Parathyroid adenoma (tissue), 2 donors: ENCODE data around the gene AP2A2.

Experiments used
- H2AFZ ChIP-seq: fragments of 300-600 bp; sonication (generic); one replicate; pipeline ENCODE4 v1.7.0; 2017; ENCODE audit warnings: antibody characterized with exemption, mild to moderate bottlenecking
- H3K27ac ChIP-seq: fragments of 300-600 bp; sonication (generic); one replicate; pipeline ENCODE4 v1.7.0; 2017
- H3K27me3 ChIP-seq: fragments of 300-600 bp; sonication (generic); one replicate; pipeline ENCODE4 v1.7.0; 2017; ENCODE audit warnings: low read length; ENCODE audit not compliant: control insufficient read depth, insufficient read depth
- H3K36me3 ChIP-seq: fragments of 300-600 bp; sonication (generic); one replicate; pipeline ENCODE4 v1.7.0; 2017; ENCODE audit warnings: low read length; ENCODE audit not compliant: control insufficient read depth, insufficient read depth
- H3K4me1 ChIP-seq: fragments of 300-600 bp; sonication (generic); one replicate; pipeline ENCODE4 v1.7.0; 2017; ENCODE audit warnings: control low read depth
- H3K4me2 ChIP-seq: fragments of 300-600 bp; sonication (generic); one replicate; pipeline ENCODE4 v1.7.0; 2017; ENCODE audit warnings: low read length
- H3K4me3 ChIP-seq: fragments of 300-600 bp; sonication (generic); one replicate; pipeline ENCODE4 v1.7.0; 2017; ENCODE audit warnings: low read depth, low read length
- H3K79me2 ChIP-seq: fragments of 300-600 bp; sonication (generic); one replicate; pipeline ENCODE4 v1.7.0; 2017; ENCODE audit warnings: control low read depth
- H3K9ac ChIP-seq: fragments of 300-600 bp; sonication (generic); one replicate; pipeline ENCODE4 v1.7.0; 2017; ENCODE audit warnings: mild to moderate bottlenecking
- H3K9me3 ChIP-seq: fragments of 300-600 bp; sonication (generic); one replicate; pipeline ENCODE4 v1.7.0; 2017; ENCODE audit warnings: low read length; ENCODE audit not compliant: control insufficient read depth
- TF ChIP-seq, protein P1 (sequence below): fragments of 300-600 bp; sonication (generic); IDR thresholded peaks from one replicate; pipeline ENCODE4 v1.7.0; 2017; ENCODE audit warnings: antibody characterized with exemption, mild to moderate bottlenecking
- donor health status: primary hyperparathyroidism.

The AP2A2 gene

DNA sequence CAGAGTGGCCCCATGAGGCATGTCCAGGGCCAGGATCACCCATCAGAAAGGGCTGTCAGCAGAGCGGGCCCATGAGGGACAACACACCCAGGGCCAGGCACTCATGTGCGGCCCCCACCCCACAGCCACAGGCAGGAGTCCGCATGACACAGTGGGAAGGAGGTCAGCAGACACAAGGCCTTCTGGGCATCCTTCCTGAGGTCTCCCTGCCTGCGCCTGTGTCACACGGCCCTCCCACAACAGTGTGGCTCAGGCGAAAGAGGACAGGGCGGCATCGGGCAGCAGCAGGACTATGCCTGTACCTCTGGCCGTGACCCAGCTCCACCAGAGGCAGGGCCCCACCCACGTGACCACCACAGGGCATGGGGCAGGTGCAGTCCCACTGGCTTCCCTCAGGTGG lies 42.1 kb upstream of the AP2A2 start:
- Histone ChIP-seq H2AFZ (no peak overlapping the region), H3K79me2 (no peaks in the 10 kb centered on the region), H3K27me3 (no peaks in the 10 kb centered on the region), H3K4me2 (no peak overlapping the region), H3K4me1 (no peaks in the 10 kb centered on the region), H3K36me3 (no peaks in the 10 kb centered on the region), H3K9me3 (no peaks in the 10 kb centered on the region), H3K27ac (no peak overlapping the region), H3K9ac (no peak overlapping the region), H3K4me3 (no peak overlapping the region)
- TF ChIP-seq, protein P1, sequence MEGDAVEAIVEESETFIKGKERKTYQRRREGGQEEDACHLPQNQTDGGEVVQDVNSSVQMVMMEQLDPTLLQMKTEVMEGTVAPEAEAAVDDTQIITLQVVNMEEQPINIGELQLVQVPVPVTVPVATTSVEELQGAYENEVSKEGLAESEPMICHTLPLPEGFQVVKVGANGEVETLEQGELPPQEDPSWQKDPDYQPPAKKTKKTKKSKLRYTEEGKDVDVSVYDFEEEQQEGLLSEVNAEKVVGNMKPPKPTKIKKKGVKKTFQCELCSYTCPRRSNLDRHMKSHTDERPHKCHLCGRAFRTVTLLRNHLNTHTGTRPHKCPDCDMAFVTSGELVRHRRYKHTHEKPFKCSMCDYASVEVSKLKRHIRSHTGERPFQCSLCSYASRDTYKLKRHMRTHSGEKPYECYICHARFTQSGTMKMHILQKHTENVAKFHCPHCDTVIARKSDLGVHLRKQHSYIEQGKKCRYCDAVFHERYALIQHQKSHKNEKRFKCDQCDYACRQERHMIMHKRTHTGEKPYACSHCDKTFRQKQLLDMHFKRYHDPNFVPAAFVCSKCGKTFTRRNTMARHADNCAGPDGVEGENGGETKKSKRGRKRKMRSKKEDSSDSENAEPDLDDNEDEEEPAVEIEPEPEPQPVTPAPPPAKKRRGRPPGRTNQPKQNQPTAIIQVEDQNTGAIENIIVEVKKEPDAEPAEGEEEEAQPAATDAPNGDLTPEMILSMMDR, result no peak

- Histone ChIP-seq H3K4me3 (no peak overlapping the region), H3K36me3 (no peaks in the 10 kb centered on the region), H3K9ac (no peak overlapping the region), H3K79me2 (no peaks in the 10 kb centered on the region), H3K27ac (no peak overlapping the region), H3K4me2 (no peak overlapping the region), H3K4me1 (no peaks in the 10 kb centered on the region), H2AFZ (no peak overlapping the region), H3K9me3 (no peaks in the 10 kb centered on the region), H3K27me3 (no peaks in the 10 kb centered on the region)
- TF ChIP-seq, protein P1, result no peak
These were observed 41.0 kb upstream of the AP2A2 start for GRCh38 chr11:884578-885070.

- Histone ChIP-seq H3K9me3 (no peaks in the 10 kb centered on the region), H3K27ac (no peak overlapping the region), H3K9ac (no peak overlapping the region), H3K4me3 (no peak overlapping the region), H3K79me2 (no peaks in the 10 kb centered on the region), H3K27me3 (no peaks in the 10 kb centered on the region), H2AFZ (no peak overlapping the region), H3K4me1 (no peaks in the 10 kb centered on the region), H3K36me3 (no peaks in the 10 kb centered on the region), H3K4me2 (no peak overlapping the region)
- TF ChIP-seq, protein P1, result no peak
These were observed 39.1 kb upstream of the AP2A2 start for GRCh38 chr11:886568-886967.

- Histone ChIP-seq H3K9ac (no peak overlapping the region), H3K27ac (no peak overlapping the region), H3K4me1 (no peaks in the 10 kb centered on the region), H3K9me3 (no peaks in the 10 kb centered on the region), H3K27me3 (no peaks in the 10 kb centered on the region), H3K4me3 (no peak overlapping the region), H3K79me2 (no peaks in the 10 kb centered on the region), H3K36me3 (no peaks in the 10 kb centered on the region), H2AFZ (no peak overlapping the region), H3K4me2 (no peak overlapping the region)
- TF ChIP-seq, protein P1, result no peak
These were observed 38.1 kb upstream of the AP2A2 start for GRCh38 chr11:887589-887988.
